Liver (tissue), 9 donors: Measurements from ENCODE around the gene CDK15. TPM values are rescaled to one million over a fixed set of nuclear protein-coding genes. Genes with fewer than 3 reads are reported as not detected.

Experiments used
- DNase-seq: peaks from one replicate; pipeline ENCODE4 v3.0.0-alpha.2; 2017; ENCODE audit warnings: low spot score
- H3K27ac ChIP-seq, 2 donors: one replicate each; pipeline ENCODE4 v1.7.0; 2013; ENCODE audit warnings: inconsistent platforms in 2 of 2, low read length in 2 of 2, control low read depth in 1 of 2, low read depth in 1 of 2, mild to moderate bottlenecking in 1 of 2
- H3K27me3 ChIP-seq, 4 donors: one replicate each; pipeline versions ENCODE4 v1.6.1 to v1.7.0; 2013; ENCODE audit warnings: low read length in 3 of 4, inconsistent platforms in 1 of 4, mild to moderate bottlenecking in 1 of 4, moderate library complexity in 1 of 4; ENCODE audit not compliant: control insufficient read depth in 4 of 4, insufficient read depth in 4 of 4
- H3K36me3 ChIP-seq, 4 donors: one replicate each; pipeline versions ENCODE4 v1.6.1 to v1.7.0; 2013; ENCODE audit warnings: low read length in 3 of 4, mild to moderate bottlenecking in 3 of 4, low read depth in 1 of 4, moderate library complexity in 1 of 4; ENCODE audit not compliant: control insufficient read depth in 4 of 4, insufficient read depth in 3 of 4
- H3K4me1 ChIP-seq, 4 donors: one replicate each; pipeline versions ENCODE4 v1.6.1 to v1.7.0; 2013; ENCODE audit warnings: low read length in 3 of 4, mild to moderate bottlenecking in 3 of 4, moderate library complexity in 1 of 4; ENCODE audit not compliant: control insufficient read depth in 4 of 4, insufficient read depth in 4 of 4
- H3K4me3 ChIP-seq, 3 donors: one replicate each; pipeline versions ENCODE4 v1.6.1 to v1.7.0; 2013; ENCODE audit warnings: low read length in 3 of 3, control low read depth in 1 of 3, low read depth in 1 of 3, mild to moderate bottlenecking in 1 of 3
- H3K9ac ChIP-seq, 2 donors: one replicate each; pipeline ENCODE4 v1.7.0; 2013; ENCODE audit warnings: low read length in 2 of 2, mild to moderate bottlenecking in 2 of 2, moderate library complexity in 2 of 2, control low read depth in 1 of 2, low read depth in 1 of 2
- H3K9me3 ChIP-seq, 4 donors: one replicate each; pipeline versions ENCODE4 v1.6.1 to v1.7.0; 2013; ENCODE audit warnings: low read length in 3 of 4; ENCODE audit not compliant: control insufficient read depth in 4 of 4
- ATF3 ChIP-seq: IDR thresholded peaks from 2 replicates; pipeline ENCODE4 v1.6.1; 2016; ENCODE audit warnings: antibody characterized with exemption
- EGR1 ChIP-seq, 2 donors: IDR thresholded peaks; 2 replicates each; pipeline ENCODE4 v1.6.1; 2016 to 2018; ENCODE audit warnings: antibody characterized with exemption in 2 of 2, low read depth in 2 of 2
- FOXA1 ChIP-seq: IDR thresholded peaks from 2 replicates; pipeline ENCODE4 v1.6.1; 2016; ENCODE audit warnings: antibody characterized with exemption
- FOXA2 ChIP-seq: IDR thresholded peaks from 2 replicates; pipeline ENCODE4 v1.6.1; 2016; ENCODE audit warnings: antibody characterized with exemption
- GABPA ChIP-seq, 2 donors: IDR thresholded peaks in 1 of 2; conservative IDR thresholded peaks in 1 of 2; 2 replicates each; pipeline ENCODE4 v1.6.1; 2016; ENCODE audit warnings: antibody characterized with exemption in 2 of 2, mild to moderate bottlenecking in 1 of 2, moderate library complexity in 1 of 2
- HNF4A ChIP-seq, 2 donors: conservative IDR thresholded peaks; 2 replicates each; pipeline ENCODE4 v1.6.1; 2016; ENCODE audit warnings: antibody characterized with exemption in 2 of 2, mild to moderate bottlenecking in 2 of 2
- HNF4G ChIP-seq: IDR thresholded peaks from 2 replicates; pipeline ENCODE4 v1.6.1; 2016; ENCODE audit warnings: antibody characterized with exemption
- JUND ChIP-seq, 2 donors: IDR thresholded peaks; 2 replicates each; pipeline ENCODE4 v1.6.1; 2016; ENCODE audit warnings: antibody characterized with exemption in 2 of 2
- NR2F2 ChIP-seq: IDR thresholded peaks from 2 replicates; pipeline ENCODE4 v1.6.1; 2016; ENCODE audit warnings: antibody characterized with exemption
- RAD21 ChIP-seq, 2 donors: IDR thresholded peaks; 2 replicates each; pipeline ENCODE4 v1.6.1; 2016; ENCODE audit warnings: antibody characterized with exemption in 2 of 2, mild to moderate bottlenecking in 2 of 2
- RXRA ChIP-seq, 2 donors: IDR thresholded peaks; 2 replicates each; pipeline ENCODE4 v1.6.1; 2017 to 2018; ENCODE audit warnings: antibody characterized with exemption in 2 of 2, mild to moderate bottlenecking in 1 of 2
- YY1 ChIP-seq: IDR thresholded peaks from 2 replicates; pipeline ENCODE4 v1.6.1; 2016; ENCODE audit warnings: antibody characterized with exemption, mild to moderate bottlenecking
- ZBTB33 ChIP-seq: IDR thresholded peaks from 2 replicates; pipeline ENCODE4 v1.6.1; 2016; ENCODE audit warnings: antibody characterized with exemption
- WGBS: extraction: QIAGEN DNeasy Blood & Tissue Kit; methylation state at CpG from one replicate; pipeline ENCODE4 v1.1.7; 2013; 5-methylcytosine and 5-hydroxymethylcytosine counted together
- polyA plus RNA-seq, 2 donors: library from polyadenylated mRNA; stranded (reverse) in 1 of 2; unstranded in 1 of 2; fragments of 200-250 nt in 1 of 2; fragments of >200 nt in 1 of 2; fragmentation: Nextera tagmentation in 1 of 2; extraction: Ambion mirVana in 1 of 2; gene quantifications; one replicate each; pipeline versions ENCODE4 v1.2.1 to v1.2.3, GENCODE V29; 2013 to 2015
- total RNA-seq, 2 donors: library from RNA; depleted of rRNA; stranded (reverse); fragments of >200 nt; gene quantifications; one replicate each; pipeline ENCODE4 v1.2.3, GENCODE V29; 2014
- donor health status: healthy.
- donor health status: healthy.
- donor health status: healthy.
- donor health status: healthy.
- donor health status: healthy.

CDK15 gene
- total and polyA plus RNA-seq, 4 donors = under 0.01 to 0.47 (median 0.06) TPM; not detected in 1

- peaks cover 0 to 1% (median 0%) of the 10 kb centered on the region in 4 donors for H3K9me3 ChIP-seq
- no peaks in the 10 kb centered on the region for H3K36me3 ChIP-seq
- H3K27me3 ChIP-seq = no peaks in the 10 kb centered on the region
- TF ChIP-seq FOXA2 (no peak), JUND (IDR thresholded peaks at IDR 0.05) (no peak), HNF4A (conservative IDR thresholded peaks at IDR 0.05) (no peak)
- H3K9ac ChIP-seq = no peak overlapping the region
- H3K27ac ChIP-seq = no peak overlapping the region
- H3K4me3 ChIP-seq = no peak overlapping the region
- no peaks in the 10 kb centered on the region for H3K4me1 ChIP-seq
- DNase-seq = no peak
- WGBS = 70% methylated on average over 2 of the region's 2 CpGs
These were observed 131.9 kb downstream of the CDK15 start for GRCh38 chr2:201938156-201938775.

- no peak overlapping the region for H3K4me3 ChIP-seq
- no peak overlapping the region for H3K27ac ChIP-seq
- no peak for TF ChIP-seq ATF3
- no peak for TF ChIP-seq JUND (IDR thresholded peaks at IDR 0.05)
- TF ChIP-seq FOXA1 = no peak
- H3K9ac ChIP-seq = no peak overlapping the region
- peaks cover 0 to 1% (median 0%) of the 10 kb centered on the region in 4 donors for H3K9me3 ChIP-seq
- WGBS = 94% methylated on average over 9 of the region's 9 CpGs
- DNase-seq = no peak
- no peaks in the 10 kb centered on the region for H3K4me1 ChIP-seq
- no peaks in the 10 kb centered on the region for H3K27me3 ChIP-seq
- no peaks in the 10 kb centered on the region for H3K36me3 ChIP-seq
These were observed 132.4 kb downstream of the CDK15 start for GRCh38 chr2:201938781-201939180.

GRCh38 chr2:201939453-201939941, 133.2 kb downstream of the CDK15 start:
- no peaks in the 10 kb centered on the region for H3K36me3 ChIP-seq
- no peak for DNase-seq
- H3K9me3 ChIP-seq = peaks cover 0 to 1% (median 0%) of the 10 kb centered on the region in 4 donors
- H3K4me1 ChIP-seq = no peaks in the 10 kb centered on the region
- H3K27me3 ChIP-seq = no peaks in the 10 kb centered on the region
- no peak for TF ChIP-seq YY1
- TF ChIP-seq NR2F2 = no peak
- TF ChIP-seq RAD21 (IDR thresholded peaks at IDR 0.05) = no peak
- no peak for TF ChIP-seq GABPA (IDR thresholded peaks at IDR 0.05 in 1 of 2, conservative IDR thresholded peaks at IDR 0.05 in 1 of 2)
- no peak for TF ChIP-seq ATF3
- no peak for TF ChIP-seq FOXA1
- no peak for TF ChIP-seq HNF4G
- no peak for TF ChIP-seq RXRA (IDR thresholded peaks at IDR 0.05)
- TF ChIP-seq ZBTB33 = no peak
- no peak for TF ChIP-seq EGR1 (IDR thresholded peaks at IDR 0.05; ENCODE audit: low read depth in 2 of 2)
- H3K4me3 ChIP-seq = no peak overlapping the region
- 75% methylated on average over 9 of the region's 9 CpGs for WGBS
- no peak overlapping the region for H3K27ac ChIP-seq
- no peak overlapping the region for H3K9ac ChIP-seq
